Suprapubic skin (tissue), 4 donors: Measurements from ENCODE around the gene ALG14. TPM values are rescaled to one million over a fixed set of nuclear protein-coding genes. Genes with fewer than 3 reads are reported as not detected.

ENCODE experiments used
- DNase-seq, 2 donors: peaks; one replicate each; pipeline ENCODE4 v3.0.0-alpha.2; 2019; ENCODE audit warnings: low spot score in 2 of 2
- H3K27ac ChIP-seq: fragments of 200-600 bp; sonication (generic); one replicate; pipeline ENCODE4 v1.5.1; 2019
- H3K27me3 ChIP-seq: fragments of 200-600 bp; sonication (generic); one replicate; pipeline ENCODE4 v1.5.1; 2019
- H3K36me3 ChIP-seq: fragments of 200-600 bp; sonication (generic); one replicate; pipeline ENCODE4 v1.5.1; 2019
- H3K4me1 ChIP-seq: fragments of 200-600 bp; sonication (generic); one replicate; pipeline ENCODE4 v1.5.1; 2019
- H3K4me3 ChIP-seq: fragments of 200-600 bp; sonication (generic); one replicate; pipeline ENCODE4 v1.5.1; 2019; ENCODE audit warnings: mild to moderate bottlenecking
- H3K9me3 ChIP-seq: fragments of 200-600 bp; sonication (generic); one replicate; pipeline ENCODE4 v1.5.1; 2019
- EP300 ChIP-seq: sonication (generic); formaldehyde crosslinking; IDR thresholded peaks from one replicate; pipeline ENCODE4 v1.6.1; 2017; ENCODE audit warnings: antibody characterized with exemption
- POLR2A ChIP-seq, 2 donors: fragments of 450-650 bp; IDR thresholded peaks; one replicate each; pipeline ENCODE4 v1.6.1; 2017; ENCODE audit warnings: antibody characterized with exemption in 2 of 2, mild to moderate bottlenecking in 2 of 2, moderate library complexity in 2 of 2
- POLR2AphosphoS5 ChIP-seq, 3 donors: sonication (generic); formaldehyde crosslinking; IDR thresholded peaks; one replicate each; pipeline ENCODE4 v1.6.1; 2017; ENCODE audit warnings: antibody characterized with exemption in 3 of 3
- WGBS: methylation state at CpG from one replicate; pipeline ENCODE4 v1.1.5; 2018; 5-methylcytosine and 5-hydroxymethylcytosine counted together
- total RNA-seq, 4 donors: library from RNA; depleted of rRNA; stranded (reverse); fragments of >200 nt; gene quantifications; one replicate each; pipeline ENCODE4 v1.1.0, GENCODE V29; 2016
- TF ChIP-seq, protein P1 (sequence below), 2 donors: fragments of 200-600 bp in 1 of 2; fragments of 450-650 bp in 1 of 2; sonication (generic) in 1 of 2; IDR thresholded peaks; one replicate each; pipeline ENCODE4 v1.5.1; 2016 to 2019; ENCODE audit warnings: antibody characterized with exemption in 2 of 2, mild to moderate bottlenecking in 1 of 2, moderate library complexity in 1 of 2

The ALG14 gene
- total RNA-seq, 4 donors from 2014 or later, result 0.80 to 1.6 (median 1.1) TPM

DNA sequence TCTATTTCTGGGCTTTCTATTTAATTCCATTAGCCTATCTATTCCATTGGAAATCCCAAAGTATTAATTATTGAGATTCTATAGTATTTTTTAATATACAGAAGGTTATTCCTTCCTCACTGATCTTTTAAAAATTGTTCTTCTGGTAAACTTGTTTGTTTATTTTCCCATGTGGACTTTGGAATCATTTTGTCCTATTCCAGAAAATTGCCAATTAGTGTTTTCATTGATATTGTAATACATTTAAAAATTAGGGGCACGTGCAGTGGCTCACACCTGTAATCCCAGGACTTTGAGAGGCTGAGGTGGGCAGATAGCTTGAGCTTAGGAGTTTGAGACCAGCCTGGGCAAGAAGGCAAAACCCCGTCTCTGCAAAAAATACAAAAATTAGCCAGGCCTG is 36.0 kb upstream of the ALG14 start:
- DNase-seq, result no peak
- TF ChIP-seq POLR2AphosphoS5 (IDR thresholded peaks at IDR 0.05) (no peak), EP300 (no peak), POLR2A (IDR thresholded peaks at IDR 0.05) (no peak)
- TF ChIP-seq, protein P1, sequence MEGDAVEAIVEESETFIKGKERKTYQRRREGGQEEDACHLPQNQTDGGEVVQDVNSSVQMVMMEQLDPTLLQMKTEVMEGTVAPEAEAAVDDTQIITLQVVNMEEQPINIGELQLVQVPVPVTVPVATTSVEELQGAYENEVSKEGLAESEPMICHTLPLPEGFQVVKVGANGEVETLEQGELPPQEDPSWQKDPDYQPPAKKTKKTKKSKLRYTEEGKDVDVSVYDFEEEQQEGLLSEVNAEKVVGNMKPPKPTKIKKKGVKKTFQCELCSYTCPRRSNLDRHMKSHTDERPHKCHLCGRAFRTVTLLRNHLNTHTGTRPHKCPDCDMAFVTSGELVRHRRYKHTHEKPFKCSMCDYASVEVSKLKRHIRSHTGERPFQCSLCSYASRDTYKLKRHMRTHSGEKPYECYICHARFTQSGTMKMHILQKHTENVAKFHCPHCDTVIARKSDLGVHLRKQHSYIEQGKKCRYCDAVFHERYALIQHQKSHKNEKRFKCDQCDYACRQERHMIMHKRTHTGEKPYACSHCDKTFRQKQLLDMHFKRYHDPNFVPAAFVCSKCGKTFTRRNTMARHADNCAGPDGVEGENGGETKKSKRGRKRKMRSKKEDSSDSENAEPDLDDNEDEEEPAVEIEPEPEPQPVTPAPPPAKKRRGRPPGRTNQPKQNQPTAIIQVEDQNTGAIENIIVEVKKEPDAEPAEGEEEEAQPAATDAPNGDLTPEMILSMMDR (IDR thresholded peaks at IDR 0.05), result no peak
- Histone ChIP-seq H3K27ac (no peak overlapping the region), H3K27me3 (peaks cover 4% of the 10 kb centered on the region), H3K4me1 (no peaks in the 10 kb centered on the region), H3K9me3 (no peaks in the 10 kb centered on the region), H3K4me3 (no peak overlapping the region), H3K36me3 (no peaks in the 10 kb centered on the region)
- WGBS, result 95% methylated on average over 2 of the region's 2 CpGs

DNA sequence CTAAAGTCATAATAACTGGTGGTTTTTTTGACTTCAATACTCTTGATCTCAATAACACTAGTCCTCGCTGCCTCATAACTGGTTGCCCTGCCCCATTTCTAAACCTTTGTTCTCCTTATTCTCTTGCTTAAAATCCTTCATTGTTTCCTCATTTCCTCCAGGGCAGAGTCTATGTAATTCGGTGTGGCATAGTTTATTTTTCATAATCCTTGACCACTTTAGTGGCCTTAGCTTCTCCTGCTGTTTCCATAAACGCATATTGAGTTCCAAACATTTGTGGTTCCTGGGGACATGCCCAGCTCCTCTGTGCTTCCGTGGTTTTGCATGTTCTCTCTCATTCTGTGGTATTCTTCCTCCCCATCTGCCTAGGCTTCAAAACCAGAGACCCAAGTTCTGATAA is 25.4 kb upstream of the ALG14 start:
- TF ChIP-seq POLR2A (IDR thresholded peaks at IDR 0.05) (no peak), POLR2AphosphoS5 (IDR thresholded peaks at IDR 0.05) (no peak), EP300 (no peak)
- TF ChIP-seq, protein P1 (IDR thresholded peaks at IDR 0.05), result no peak
- H3K4me1 ChIP-seq, result no peaks in the 10 kb centered on the region
- H3K9me3 ChIP-seq, result no peaks in the 10 kb centered on the region
- H3K36me3 ChIP-seq, result no peaks in the 10 kb centered on the region
- no peak for DNase-seq
- no peaks in the 10 kb centered on the region for H3K27me3 ChIP-seq
- no peak overlapping the region for H3K27ac ChIP-seq
- WGBS, result 67% methylated on average over 4 of the region's 4 CpGs
- H3K4me3 ChIP-seq, result no peak overlapping the region

DNA sequence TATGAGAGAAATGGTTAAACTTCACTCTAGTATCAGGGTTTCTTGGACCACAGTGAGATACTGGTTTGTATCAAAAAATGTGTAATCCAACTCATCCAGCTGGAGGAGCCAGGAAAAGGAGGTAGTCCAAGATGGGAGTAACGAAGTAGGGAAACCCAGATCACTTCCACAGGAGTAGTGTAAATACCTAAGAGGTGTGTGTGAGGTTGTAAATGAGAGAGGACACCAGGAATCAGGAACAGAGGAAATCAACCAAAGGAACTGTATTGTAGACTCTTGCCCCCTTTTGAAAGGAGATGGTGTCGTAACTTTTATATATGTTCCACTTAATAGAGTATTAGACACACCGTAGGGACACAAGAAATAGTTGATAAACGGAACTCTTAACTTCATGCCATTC is 24.7 kb upstream of the ALG14 start:
- no peak for DNase-seq
- Histone ChIP-seq H3K9me3 (no peaks in the 10 kb centered on the region), H3K27me3 (no peaks in the 10 kb centered on the region), H3K4me3 (no peak overlapping the region), H3K4me1 (no peaks in the 10 kb centered on the region), H3K27ac (no peak overlapping the region), H3K36me3 (no peaks in the 10 kb centered on the region)
- WGBS, result 90% methylated on average over 4 of the region's 4 CpGs
- no peak for TF ChIP-seq POLR2A (IDR thresholded peaks at IDR 0.05)
- TF ChIP-seq EP300, result no peak
- TF ChIP-seq, protein P1 (IDR thresholded peaks at IDR 0.05), result no peak

DNA sequence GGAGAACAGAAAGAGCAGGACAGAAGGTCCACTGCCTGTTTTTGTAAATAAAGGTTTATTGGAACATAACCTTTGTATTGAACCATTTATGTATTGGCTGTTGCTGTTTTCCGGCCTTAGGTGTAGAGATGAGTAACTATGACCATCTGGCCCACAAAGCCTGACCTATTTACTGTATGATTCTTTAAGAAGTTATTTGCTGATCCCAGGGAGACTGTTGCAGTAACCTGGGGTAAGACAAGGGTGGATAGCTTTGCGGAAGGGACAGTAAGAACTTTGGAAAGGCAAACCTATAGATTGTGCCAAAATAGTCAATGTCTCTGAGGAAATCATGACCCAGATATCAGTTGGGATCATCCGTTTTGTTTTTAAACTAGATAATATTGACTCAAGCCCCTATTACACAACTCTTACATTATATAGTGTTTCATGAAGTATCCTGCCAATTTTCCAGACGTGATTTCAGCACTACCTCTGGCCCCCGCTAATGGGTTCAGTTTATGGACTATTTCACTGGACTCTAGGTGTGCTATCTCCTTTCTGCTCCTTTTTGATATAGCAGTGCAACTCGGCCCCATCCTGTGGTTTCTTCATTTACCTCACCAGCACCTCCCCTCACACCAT is 23.6 kb upstream of the ALG14 start:
- Histone ChIP-seq H3K9me3 (no peaks in the 10 kb centered on the region), H3K4me1 (no peaks in the 10 kb centered on the region), H3K27me3 (no peaks in the 10 kb centered on the region), H3K36me3 (no peaks in the 10 kb centered on the region), H3K4me3 (no peak overlapping the region), H3K27ac (no peak overlapping the region)
- TF ChIP-seq POLR2A (IDR thresholded peaks at IDR 0.05) (no peak), EP300 (no peak), POLR2AphosphoS5 (IDR thresholded peaks at IDR 0.05) (no peak)
- TF ChIP-seq, protein P1 (IDR thresholded peaks at IDR 0.05), result no peak
- WGBS, result 80% methylated on average over 6 of the region's 6 CpGs
- no peak for DNase-seq

DNA sequence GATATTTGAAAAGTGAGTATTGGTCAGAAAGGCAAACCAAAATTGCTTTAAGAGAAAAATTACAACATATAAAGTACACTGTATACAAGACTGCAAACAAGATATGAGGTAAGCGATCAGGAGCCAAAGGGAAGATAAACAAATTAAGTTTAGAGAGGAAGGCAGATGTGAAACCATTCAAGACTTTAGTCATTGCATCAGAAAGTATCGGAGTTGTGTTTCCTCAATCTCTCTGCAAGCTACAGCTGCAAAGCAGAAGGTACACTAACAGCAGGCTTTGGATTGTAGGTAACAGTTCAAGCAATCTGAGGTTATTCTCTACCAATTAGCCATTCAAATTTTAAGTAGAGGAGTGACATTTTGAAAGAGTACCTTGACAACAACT is 23.1 kb upstream of the ALG14 start:
- no peak overlapping the region for H3K27ac ChIP-seq
- no peak overlapping the region for H3K4me3 ChIP-seq
- no peaks in the 10 kb centered on the region for H3K9me3 ChIP-seq
- H3K36me3 ChIP-seq, result no peaks in the 10 kb centered on the region
- H3K27me3 ChIP-seq, result no peaks in the 10 kb centered on the region
- 75% methylated on average over 2 of the region's 2 CpGs for WGBS
- H3K4me1 ChIP-seq, result no peaks in the 10 kb centered on the region
- no peak for DNase-seq
- TF ChIP-seq EP300, result no peak
- TF ChIP-seq POLR2A (IDR thresholded peaks at IDR 0.05), result no peak
- no peak for TF ChIP-seq POLR2AphosphoS5 (IDR thresholded peaks at IDR 0.05)
- TF ChIP-seq, protein P1 (IDR thresholded peaks at IDR 0.05), result no peak
